ENCODE measurements around the gene CD101.

CD101 gene

DNA sequence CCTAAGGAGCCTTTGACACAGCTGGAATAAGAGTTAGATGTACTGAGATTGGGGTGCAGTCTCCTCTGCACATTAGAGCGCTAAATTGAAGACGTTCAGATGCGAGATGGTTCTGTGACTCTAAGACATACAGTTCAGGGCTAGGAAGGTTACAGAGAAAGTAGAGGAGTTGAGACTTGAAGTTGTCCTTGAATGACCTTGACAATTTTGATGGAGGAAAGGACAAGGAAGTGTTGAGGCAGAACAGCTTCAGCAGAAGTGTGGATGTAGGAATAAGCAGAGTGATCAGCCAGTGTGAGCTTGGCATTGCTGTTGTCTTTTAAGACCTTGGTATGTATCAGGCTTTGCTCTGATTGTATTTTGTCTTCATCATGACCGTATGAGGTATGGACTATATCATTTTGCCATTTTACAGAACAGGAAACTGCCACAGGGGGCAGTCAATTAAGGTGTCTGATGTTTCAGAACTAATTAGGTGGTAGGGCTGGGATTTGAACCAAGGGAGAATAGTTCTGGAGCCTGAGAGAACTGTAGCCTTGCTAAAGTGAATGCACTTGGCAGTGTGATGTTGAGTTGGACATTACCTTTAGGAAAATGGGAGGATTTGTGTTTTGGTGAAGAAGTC is 67.8 kb downstream of the CD101 start:
- TF ChIP-seq, protein P1, sequence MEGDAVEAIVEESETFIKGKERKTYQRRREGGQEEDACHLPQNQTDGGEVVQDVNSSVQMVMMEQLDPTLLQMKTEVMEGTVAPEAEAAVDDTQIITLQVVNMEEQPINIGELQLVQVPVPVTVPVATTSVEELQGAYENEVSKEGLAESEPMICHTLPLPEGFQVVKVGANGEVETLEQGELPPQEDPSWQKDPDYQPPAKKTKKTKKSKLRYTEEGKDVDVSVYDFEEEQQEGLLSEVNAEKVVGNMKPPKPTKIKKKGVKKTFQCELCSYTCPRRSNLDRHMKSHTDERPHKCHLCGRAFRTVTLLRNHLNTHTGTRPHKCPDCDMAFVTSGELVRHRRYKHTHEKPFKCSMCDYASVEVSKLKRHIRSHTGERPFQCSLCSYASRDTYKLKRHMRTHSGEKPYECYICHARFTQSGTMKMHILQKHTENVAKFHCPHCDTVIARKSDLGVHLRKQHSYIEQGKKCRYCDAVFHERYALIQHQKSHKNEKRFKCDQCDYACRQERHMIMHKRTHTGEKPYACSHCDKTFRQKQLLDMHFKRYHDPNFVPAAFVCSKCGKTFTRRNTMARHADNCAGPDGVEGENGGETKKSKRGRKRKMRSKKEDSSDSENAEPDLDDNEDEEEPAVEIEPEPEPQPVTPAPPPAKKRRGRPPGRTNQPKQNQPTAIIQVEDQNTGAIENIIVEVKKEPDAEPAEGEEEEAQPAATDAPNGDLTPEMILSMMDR (IDR thresholded peaks at IDR 0.05): no peak
- H3K4me2 ChIP-seq (ENCODE audit: low read length): no peak overlapping the region
- H2AFZ ChIP-seq: no peak overlapping the region
- no peaks in the 10 kb centered on the region for H3K9me3 ChIP-seq (ENCODE audit: control insufficient read depth, low read length)
- H3K27ac ChIP-seq: no peak overlapping the region
- H3K36me3 ChIP-seq (ENCODE audit: control insufficient read depth, insufficient read depth, low read length): no peaks in the 10 kb centered on the region
- H3K79me2 ChIP-seq: no peaks in the 10 kb centered on the region
- H3K27me3 ChIP-seq (ENCODE audit: control insufficient read depth, insufficient read depth, low read length): no peaks in the 10 kb centered on the region
- no peak overlapping the region for H3K9ac ChIP-seq
- H3K4me1 ChIP-seq: no peaks in the 10 kb centered on the region
- no peak overlapping the region for H3K4me3 ChIP-seq (ENCODE audit: low read depth, low read length)

GRCh38 chr1:117070124-117070523 is 68.6 kb downstream of the CD101 start:
- H3K36me3 ChIP-seq (ENCODE audit: control insufficient read depth, insufficient read depth, low read length): no peaks in the 10 kb centered on the region
- no peaks in the 10 kb centered on the region for H3K79me2 ChIP-seq
- H2AFZ ChIP-seq: no peak overlapping the region
- H3K27ac ChIP-seq: no peak overlapping the region
- TF ChIP-seq, protein P1 (IDR thresholded peaks at IDR 0.05): no peak
- no peak overlapping the region for H3K4me3 ChIP-seq (ENCODE audit: low read depth, low read length)
- H3K27me3 ChIP-seq (ENCODE audit: control insufficient read depth, insufficient read depth, low read length): no peaks in the 10 kb centered on the region
- H3K4me1 ChIP-seq: no peaks in the 10 kb centered on the region
- no peak overlapping the region for H3K9ac ChIP-seq
- H3K9me3 ChIP-seq (ENCODE audit: control insufficient read depth, low read length): no peaks in the 10 kb centered on the region
- no peak overlapping the region for H3K4me2 ChIP-seq (ENCODE audit: low read length)

DNA sequence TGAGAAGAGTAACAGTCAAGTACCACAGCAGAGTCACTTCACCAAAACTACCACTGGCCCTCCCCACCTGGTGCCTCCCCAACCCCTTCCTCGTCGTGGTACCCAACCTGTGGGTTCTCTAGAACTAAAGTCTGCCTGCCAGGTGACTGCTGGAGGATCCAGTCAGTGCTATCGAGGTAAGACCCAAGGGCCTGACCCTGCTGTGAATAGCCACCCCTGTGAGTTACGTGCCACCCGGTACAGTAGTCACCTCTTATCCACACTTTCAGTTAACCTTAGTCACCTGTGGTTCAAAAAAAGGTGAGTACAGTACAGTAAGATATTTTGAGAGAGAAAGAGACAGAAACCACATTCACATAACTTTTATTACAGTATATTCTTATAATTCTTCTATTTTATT is 75.1 kb downstream of the CD101 start:
- Histone ChIP-seq H3K27ac (no peak overlapping the region), H3K4me1 (peaks cover 4% of the 10 kb centered on the region), H3K36me3 (ENCODE audit: control insufficient read depth, insufficient read depth, low read length) (no peaks in the 10 kb centered on the region), H3K4me3 (ENCODE audit: low read depth, low read length) (no peak overlapping the region), H3K9me3 (ENCODE audit: control insufficient read depth, low read length) (no peaks in the 10 kb centered on the region), H3K27me3 (ENCODE audit: control insufficient read depth, insufficient read depth, low read length) (no peaks in the 10 kb centered on the region), H2AFZ (no peak overlapping the region), H3K79me2 (no peaks in the 10 kb centered on the region), H3K9ac (no peak overlapping the region), H3K4me2 (ENCODE audit: low read length) (no peak overlapping the region)
- TF ChIP-seq, protein P1 (IDR thresholded peaks at IDR 0.05): no peak

GRCh38 chr1:117077267-117077666 is 75.7 kb downstream of the CD101 start:
- no peaks in the 10 kb centered on the region for H3K27me3 ChIP-seq (ENCODE audit: control insufficient read depth, insufficient read depth, low read length)
- H3K36me3 ChIP-seq (ENCODE audit: control insufficient read depth, insufficient read depth, low read length): no peaks in the 10 kb centered on the region
- TF ChIP-seq, protein P1 (IDR thresholded peaks at IDR 0.05): no peak
- H3K4me2 ChIP-seq (ENCODE audit: low read length): no peak overlapping the region
- peaks cover 4% of the 10 kb centered on the region for H3K4me1 ChIP-seq
- H3K9me3 ChIP-seq (ENCODE audit: control insufficient read depth, low read length): no peaks in the 10 kb centered on the region
- no peaks in the 10 kb centered on the region for H3K79me2 ChIP-seq
- H3K4me3 ChIP-seq (ENCODE audit: low read depth, low read length): no peak overlapping the region
- H3K27ac ChIP-seq: no peak overlapping the region
- H2AFZ ChIP-seq: no peak overlapping the region
- H3K9ac ChIP-seq: no peak overlapping the region

DNA sequence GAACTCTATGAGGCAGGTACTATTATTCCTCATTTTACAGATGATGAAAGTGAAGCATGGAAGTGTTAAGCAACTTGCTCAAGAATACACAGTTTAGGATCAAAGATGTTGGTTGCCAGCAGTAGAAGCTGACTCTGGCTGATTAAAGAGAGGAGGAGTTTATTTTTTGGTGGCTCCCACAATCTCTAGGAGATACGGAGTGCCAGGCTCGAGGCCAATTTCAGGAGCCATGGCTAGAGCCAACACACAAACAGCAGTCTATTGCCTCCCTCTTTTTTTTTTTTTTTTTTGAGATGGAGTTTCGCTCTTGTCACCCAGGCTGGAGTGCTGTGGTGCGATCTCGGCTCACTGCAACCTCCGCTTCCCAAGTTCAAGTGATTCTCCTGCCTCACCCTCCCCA is 78.2 kb downstream of the CD101 start:
- no peak overlapping the region for H2AFZ ChIP-seq
- TF ChIP-seq, protein P1 (IDR thresholded peaks at IDR 0.05): no peak
- H3K4me2 ChIP-seq (ENCODE audit: low read length): no peak overlapping the region
- H3K4me1 ChIP-seq: peaks cover 4% of the 10 kb centered on the region
- no peak overlapping the region for H3K9ac ChIP-seq
- H3K27me3 ChIP-seq (ENCODE audit: control insufficient read depth, insufficient read depth, low read length): no peaks in the 10 kb centered on the region
- H3K9me3 ChIP-seq (ENCODE audit: control insufficient read depth, low read length): no peaks in the 10 kb centered on the region
- no peak overlapping the region for H3K4me3 ChIP-seq (ENCODE audit: low read depth, low read length)
- no peaks in the 10 kb centered on the region for H3K79me2 ChIP-seq
- H3K27ac ChIP-seq: no peak overlapping the region
- H3K36me3 ChIP-seq (ENCODE audit: control insufficient read depth, insufficient read depth, low read length): no peaks in the 10 kb centered on the region
